HCT116 (cell line): Measurements from ENCODE around the gene TRDN. TPM values are rescaled to one million over a fixed set of nuclear protein-coding genes. Genes with fewer than 3 reads are reported as not detected.

Experiments
- ATAC-seq: fragments of 200-7000 bp; cut with Tn5 transposase; 2 replicates; pipeline ENCODE4 v1.9.1; 2020; ENCODE audit warnings: mild to moderate bottlenecking, moderate library complexity
- BruUV-seq: library from RNA; stranded (reverse); fragments of 400-500 nt; replicated peaks from 2 replicates; lab custom pipeline; 2021; lab: Mats Ljungman, UMichigan
- CTCF ChIA-PET: fragments of 300-600 bp; sonication (Branson Sonifier 250); formaldehyde crosslinking; loops from one replicate; lab custom pipeline; 2021; ENCODE audit warnings: antibody characterized with exemption; lab: Charles Lee
- POLR2A ChIA-PET: fragments of 300-600, 350-600 bp; sonication (Branson Sonifier 250); formaldehyde crosslinking; loops from one replicate; lab custom pipeline; 2021; ENCODE audit warnings: antibody characterized with exemption; lab: Charles Lee
- RAD21 ChIA-PET, 2 experiments: fragments of 300-600 bp; sonication (Branson Sonifier 250); formaldehyde crosslinking; loops; one replicate each; lab custom pipeline; 2023; ENCODE audit warnings: low total read pairs in 2 of 2; ENCODE audit not compliant: uncharacterized antibody in 2 of 2, unreplicated experiment in 2 of 2, low non-redundant PET in 1 of 2; lab: Charles Lee
- DNase-seq: peaks from one replicate; pipeline ENCODE4 v3.0.0-alpha.2; 2010; ENCODE audit warnings: low read depth, low spot score
- H2AFZ ChIP-seq: fragments of 200-600 bp; shearing (Covaris generic), sonication (generic); 2 replicates; pipeline ENCODE4 v1.6.1; 2017; ENCODE audit warnings: low read depth, mixed run types, mixed read lengths, antibody characterized with exemption, low read length; ENCODE audit not compliant: poor library complexity, severe bottlenecking
- H3K27ac ChIP-seq: 2 replicates; pipeline ENCODE4 v1.5.1; 2012; ENCODE audit warnings: low read depth, low read length
- H3K27me3 ChIP-seq: fragments of 200-600 bp; sonication (generic); 2 replicates; pipeline ENCODE4 v1.6.1; 2016; ENCODE audit warnings: mixed run types, low read length, mixed read lengths; ENCODE audit not compliant: insufficient read depth
- H3K36me3 ChIP-seq, 2 experiments: fragments of 200-500 bp in 1 of 2; fragments of 200-600 bp in 1 of 2; sonication (Bioruptor generic) in 1 of 2; sonication (generic) in 1 of 2; 2 replicates each; pipeline versions ENCODE4 v1.5.1 to v1.6.1; 2014 to 2016; ENCODE audit warnings: low read length in 2 of 2, inconsistent platforms in 1 of 2, mixed read lengths in 1 of 2, mixed run types in 1 of 2; ENCODE audit not compliant: insufficient read depth in 2 of 2, control insufficient read depth in 1 of 2
- H3K4me1 ChIP-seq, 2 experiments: fragments of 200-600 bp in 1 of 2; sonication (generic) in 1 of 2; 2 replicates each; pipeline versions ENCODE4 v1.5.1 to v1.6.1; 2012 to 2017; ENCODE audit warnings: low read length in 2 of 2, inconsistent platforms in 1 of 2, mild to moderate bottlenecking in 1 of 2, mixed read lengths in 1 of 2, mixed run types in 1 of 2, moderate library complexity in 1 of 2; ENCODE audit not compliant: insufficient read depth in 2 of 2, control insufficient read depth in 1 of 2
- H3K4me2 ChIP-seq: fragments of 200-600 bp; sonication (generic); 2 replicates; pipeline ENCODE4 v1.6.1; 2017; ENCODE audit warnings: mixed run types, low read length, mixed read lengths
- H3K4me3 ChIP-seq, 2 experiments: fragments of 200-600 bp in 1 of 2; sonication (generic) in 1 of 2; replicated peaks in 1 of 2; 2 replicates each; pipeline ENCODE4 v1.5.1; 2011 to 2016; ENCODE audit warnings: low read length in 2 of 2, control low read depth in 1 of 2, low read depth in 1 of 2, mild to moderate bottlenecking in 1 of 2, mixed read lengths in 1 of 2, mixed run types in 1 of 2
- H3K79me2 ChIP-seq: fragments of 200-600 bp; sonication (generic); 2 replicates; pipeline ENCODE4 v1.6.1; 2017; ENCODE audit warnings: mild to moderate bottlenecking, mixed run types, low read length, moderate library complexity, mixed read lengths; ENCODE audit not compliant: insufficient read depth
- H3K9ac ChIP-seq: fragments of 200-600 bp; sonication (generic); 2 replicates; pipeline ENCODE4 v1.6.1; 2016; ENCODE audit warnings: low read length, mixed read lengths
- H3K9me2 ChIP-seq: fragments of 200-600 bp; sonication (generic), shearing (Covaris generic); 2 replicates; pipeline ENCODE4 v1.6.1; 2017; ENCODE audit warnings: mixed run types, mild to moderate bottlenecking, moderate library complexity; ENCODE audit not compliant: insufficient read depth
- H3K9me3 ChIP-seq, 2 experiments: fragments of 200-500 bp in 1 of 2; fragments of 200-600 bp in 1 of 2; sonication (Bioruptor generic) in 1 of 2; sonication (generic) in 1 of 2; 2 replicates each; pipeline ENCODE4 v1.6.1; 2014 to 2017; ENCODE audit warnings: low read length in 2 of 2, mixed read lengths in 2 of 2, inconsistent platforms in 1 of 2, low read depth in 1 of 2, mild to moderate bottlenecking in 1 of 2, mixed run types in 1 of 2, moderate library complexity in 1 of 2; ENCODE audit not compliant: control insufficient read depth in 1 of 2, insufficient read depth in 1 of 2
- H4K20me1 ChIP-seq: fragments of 200-600 bp; sonication (generic), shearing (Covaris generic); 2 replicates; pipeline ENCODE4 v1.6.1; 2017; ENCODE audit warnings: mixed run types, mild to moderate bottlenecking, moderate library complexity; ENCODE audit not compliant: insufficient read depth
- CBX3 ChIP-seq: IDR thresholded peaks from 2 replicates; pipeline ENCODE4 v1.6.1; 2012; ENCODE audit warnings: low read depth
- CEBPB ChIP-seq: IDR thresholded peaks from 2 replicates; pipeline ENCODE4 v1.6.1; 2012; ENCODE audit warnings: low read depth
- EZH2 ChIP-seq: fragments of 200-600 bp; sonication (generic); IDR thresholded peaks from 2 replicates; pipeline ENCODE4 v1.6.1; 2017; ENCODE audit warnings: antibody characterized with exemption, mixed run types
- JUND ChIP-seq: IDR thresholded peaks from 2 replicates; pipeline ENCODE4 v1.6.1; 2012
- POLR2AphosphoS5 ChIP-seq: IDR thresholded peaks from 2 replicates; pipeline ENCODE4 v1.6.1; 2011; ENCODE audit warnings: mild to moderate bottlenecking, low read depth, low read length, moderate library complexity
- REST ChIP-seq: IDR thresholded peaks from 2 replicates; pipeline ENCODE4 v1.6.1; 2012; ENCODE audit warnings: low read depth
- SP1 ChIP-seq: IDR thresholded peaks from 2 replicates; pipeline ENCODE4 v1.6.1; 2012; ENCODE audit warnings: low read depth
- TCF7L2 ChIP-seq: IDR thresholded peaks from 2 replicates; pipeline ENCODE4 v1.7.0; 2011; ENCODE audit warnings: borderline replicate concordance, inconsistent platforms; ENCODE audit not compliant: insufficient read depth, insufficient read length; ENCODE audit errors: extremely low read depth
- YY1 ChIP-seq: IDR thresholded peaks from 2 replicates; pipeline ENCODE4 v1.6.1; 2011; ENCODE audit warnings: low read length, low read depth, moderate library complexity, mild to moderate bottlenecking; ENCODE audit not compliant: insufficient replicate concordance; ENCODE audit errors: extremely low read depth
- intact Hi-C: fragments of 100-400 bp; cut with micrococcal nuclease; formaldehyde crosslinking; loops from 2 replicates; pipeline ENCODE4 v1.10.0; 2022
- total RNA-seq: library from RNA; stranded (reverse); gene quantifications from one replicate; pipeline ENCODE4 v1.2.1, GENCODE V29; 2021; ENCODE audit not compliant: unreplicated experiment
- TF ChIP-seq, protein P1 (sequence below), 3 experiments: fragments of 200-600 bp in 1 of 3; sonication (generic) in 1 of 3; IDR thresholded peaks in 2 of 3; conservative IDR thresholded peaks in 1 of 3; 2 replicates each; pipeline ENCODE4 v1.5.1; 2012 to 2017; ENCODE audit warnings: low read depth in 2 of 3, low read length in 2 of 3, antibody characterized with exemption in 1 of 3, borderline replicate concordance in 1 of 3, control low read depth in 1 of 3, mild to moderate bottlenecking in 1 of 3, mixed read lengths in 1 of 3, mixed run types in 1 of 3, moderate library complexity in 1 of 3; ENCODE audit not compliant: insufficient read depth in 1 of 3

TRDN gene
- total RNA-seq, 1 experiment from 2014 or later, result not detected

GRCh38 chr6:123168466-123168865, 468.3 kb downstream of the TRDN start:
- intact Hi-C loops, result no loop called here
- CTCF ChIA-PET, result no interaction called here
- Histone ChIP-seq H3K9ac (no peak overlapping the region), H3K9me2 (no peaks in the 10 kb centered on the region), H3K27me3 (0 out of 2 replicates have a peak, but pooled peaks cover 6% of the 10 kb centered on the region), H4K20me1 (no peaks in the 10 kb centered on the region), H3K4me1 (no peaks in the 10 kb centered on the region), H3K79me2 (no peaks in the 10 kb centered on the region), H3K4me2 (no peak overlapping the region)
- ATAC-seq (no peak), DNase-seq (no peak)
- RAD21 ChIA-PET, result no interaction called here
- POLR2A ChIA-PET, result no interaction called here
- no TSS peak for BruUV-seq
- no peak for TF ChIP-seq SP1
- TF ChIP-seq REST, result no peak
- no peak for TF ChIP-seq JUND
- TF ChIP-seq, protein P1, sequence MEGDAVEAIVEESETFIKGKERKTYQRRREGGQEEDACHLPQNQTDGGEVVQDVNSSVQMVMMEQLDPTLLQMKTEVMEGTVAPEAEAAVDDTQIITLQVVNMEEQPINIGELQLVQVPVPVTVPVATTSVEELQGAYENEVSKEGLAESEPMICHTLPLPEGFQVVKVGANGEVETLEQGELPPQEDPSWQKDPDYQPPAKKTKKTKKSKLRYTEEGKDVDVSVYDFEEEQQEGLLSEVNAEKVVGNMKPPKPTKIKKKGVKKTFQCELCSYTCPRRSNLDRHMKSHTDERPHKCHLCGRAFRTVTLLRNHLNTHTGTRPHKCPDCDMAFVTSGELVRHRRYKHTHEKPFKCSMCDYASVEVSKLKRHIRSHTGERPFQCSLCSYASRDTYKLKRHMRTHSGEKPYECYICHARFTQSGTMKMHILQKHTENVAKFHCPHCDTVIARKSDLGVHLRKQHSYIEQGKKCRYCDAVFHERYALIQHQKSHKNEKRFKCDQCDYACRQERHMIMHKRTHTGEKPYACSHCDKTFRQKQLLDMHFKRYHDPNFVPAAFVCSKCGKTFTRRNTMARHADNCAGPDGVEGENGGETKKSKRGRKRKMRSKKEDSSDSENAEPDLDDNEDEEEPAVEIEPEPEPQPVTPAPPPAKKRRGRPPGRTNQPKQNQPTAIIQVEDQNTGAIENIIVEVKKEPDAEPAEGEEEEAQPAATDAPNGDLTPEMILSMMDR (IDR thresholded peaks at IDR 0.05 in 2 of 3, conservative IDR thresholded peaks at IDR 0.05 in 1 of 3; ENCODE audit: borderline replicate concordance in 1 of 3, insufficient read depth in 1 of 3, low read depth in 2 of 3, low read length in 2 of 3), result no peak
- TF ChIP-seq YY1, result no peak
- TF ChIP-seq CBX3, result no peak
- TF ChIP-seq POLR2AphosphoS5, result no peak
- TF ChIP-seq EZH2, result no peak
- TF ChIP-seq TCF7L2, result no peak
- TF ChIP-seq CEBPB, result no peak
- TF ChIP-seq, all 23 proteins: peak for 0
- Histone ChIP-seq H3K4me3 (no peak overlapping the region), H3K27ac (no peak overlapping the region), H3K36me3 (no peaks in the 10 kb centered on the region), H3K9me3 (no peaks in the 10 kb centered on the region), H2AFZ (no peak overlapping the region)

Other genes starting within 250 kb of the TRDN start
- gene NKAIN2, start 166.9 kb upstream of the TRDN start, total RNA-seq, result not detected